NCI-H460 (cell line): ENCODE results near the gene BARHL2. TPM values are rescaled to one million over a fixed set of nuclear protein-coding genes. Genes with fewer than 3 reads are reported as not detected.
A peak's percentile ranks its signal among the peaks of the same experiment; 100 is the strongest.

ENCODE experiments used
- DNase-seq: peaks from one replicate; pipeline ENCODE4 v3.0.0-alpha.2; 2016; ENCODE audit warnings: low read depth; ENCODE audit errors: extremely low read depth
- total RNA-seq: library from RNA; depleted of rRNA; stranded (reverse); fragments of >200 nt; shearing (Covaris generic); gene quantifications from 2 replicates; pipeline ENCODE4 v1.2.3, GENCODE V29; 2014

BARHL2 gene
- total RNA-seq, 1 experiment from 2014 or later: not detected

DNA sequence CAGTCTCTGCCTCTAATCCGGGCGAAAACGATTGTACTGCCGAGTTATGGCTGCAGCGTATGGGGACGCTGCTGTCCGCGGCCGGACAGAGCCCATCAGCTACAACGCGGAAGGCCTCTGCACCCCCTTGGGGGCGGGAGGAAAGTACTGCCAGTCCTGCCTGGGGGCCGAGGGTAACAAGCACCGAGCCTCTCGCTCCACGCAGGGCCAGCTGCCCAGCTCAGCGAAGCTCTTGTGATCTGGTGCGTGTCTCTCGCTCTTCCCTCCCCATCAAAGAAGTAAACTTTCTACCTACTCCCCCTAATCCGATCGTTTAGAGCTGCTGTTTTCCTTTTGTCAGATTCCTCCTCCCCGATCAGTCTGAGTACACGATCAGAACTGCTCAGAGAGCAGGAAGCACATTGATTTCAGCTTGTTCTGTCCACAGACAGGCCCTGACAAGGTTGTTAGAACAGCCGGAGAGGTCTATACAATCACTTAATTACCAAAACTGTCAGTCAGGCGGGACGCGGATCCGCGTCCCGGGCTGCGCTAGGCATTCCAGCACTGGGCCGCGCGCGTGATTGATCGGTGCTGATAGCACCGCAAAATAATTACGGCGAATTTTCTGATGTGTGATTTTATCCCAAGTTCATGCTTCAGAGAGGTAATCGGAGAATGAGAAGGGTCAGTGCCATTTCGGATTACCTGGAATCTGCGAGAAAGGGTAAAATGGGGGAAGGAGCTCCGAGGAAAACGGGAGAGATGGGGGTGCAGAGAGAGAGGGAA lies 8.7 kb upstream of the BARHL2 start:
- no peak for DNase-seq

DNA sequence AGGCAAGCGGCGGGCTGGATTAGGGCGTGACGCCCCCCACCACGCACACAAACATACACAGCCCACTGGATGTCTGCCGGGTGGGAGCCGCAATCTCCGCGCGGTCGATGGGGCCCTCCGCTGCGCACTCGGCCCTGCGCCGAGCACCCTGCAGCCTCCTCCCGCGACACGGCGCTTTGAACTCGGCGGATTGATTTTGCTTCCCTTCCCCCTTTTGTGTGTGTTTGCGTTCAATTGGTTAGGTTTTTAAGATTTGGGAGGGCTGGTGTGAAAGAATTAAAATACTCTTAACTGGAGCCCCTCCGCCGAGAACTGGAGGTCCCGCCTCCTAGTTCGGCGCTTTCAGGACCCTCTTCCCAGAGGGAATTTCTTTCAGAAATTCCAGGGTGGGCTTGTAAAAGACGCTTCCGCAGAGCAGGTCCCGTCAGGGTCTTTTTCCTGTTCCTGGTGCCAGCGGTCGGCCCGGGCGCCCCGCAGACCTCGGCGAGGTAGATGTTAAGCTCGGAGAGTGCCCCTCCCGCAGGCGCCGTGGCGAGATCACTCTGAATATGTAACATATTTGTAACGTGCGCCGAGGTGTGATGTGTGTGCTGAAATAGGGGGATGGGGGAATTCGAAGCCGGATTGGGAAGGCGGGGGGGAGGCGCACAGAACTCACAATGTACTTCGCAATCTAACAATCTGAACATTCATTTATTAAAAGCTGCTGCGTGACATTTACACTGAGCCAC lies 8.0 kb upstream of the BARHL2 start:
- no peak for DNase-seq

DNA sequence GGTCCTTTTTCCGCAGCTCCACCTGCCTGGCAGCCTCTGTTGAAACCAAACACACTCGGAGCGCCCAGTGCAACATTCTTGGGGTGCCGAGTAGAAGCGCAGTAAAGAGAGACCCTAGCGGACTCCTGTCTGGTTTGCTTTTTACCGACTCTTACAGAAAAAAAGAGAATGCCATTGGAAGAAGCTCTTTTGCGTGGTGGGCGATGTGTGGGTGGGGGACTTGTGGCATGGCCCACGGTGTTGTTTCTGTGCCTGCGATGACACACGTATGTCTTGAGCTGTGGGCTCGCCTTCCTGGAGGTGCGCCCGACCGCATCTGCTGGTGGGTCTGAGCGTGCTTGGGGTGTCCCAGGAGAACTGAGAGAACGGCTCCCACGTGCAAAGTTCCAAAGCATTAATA lies 7.3 kb upstream of the BARHL2 start:
- DNase-seq: no peak

DNA sequence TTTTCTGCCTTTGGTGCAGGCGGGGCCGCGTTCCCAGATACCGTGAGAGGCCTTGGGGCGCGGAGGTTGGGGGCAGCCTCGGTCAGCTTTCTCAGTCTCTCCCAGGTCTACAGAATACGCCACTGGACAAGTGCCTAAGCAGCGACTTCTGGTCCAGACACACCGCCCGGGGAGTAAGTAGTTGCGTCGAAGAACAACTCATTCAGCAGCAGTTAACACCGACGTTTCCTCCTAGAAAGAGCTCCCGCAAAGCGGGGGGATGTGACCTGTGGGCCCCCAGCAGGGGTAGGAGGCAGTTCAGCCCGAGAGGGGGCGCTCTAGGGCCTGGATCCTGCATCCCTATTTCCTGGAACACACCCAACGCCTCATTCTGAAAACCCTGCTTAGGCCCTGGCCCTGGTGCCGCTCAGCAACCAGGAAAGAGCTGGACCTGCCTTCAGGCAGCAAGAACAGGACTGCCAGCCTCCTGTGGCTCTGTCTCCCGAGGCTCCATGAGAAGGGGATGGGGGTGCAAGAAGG lies 6.5 kb upstream of the BARHL2 start:
- no peak for DNase-seq

DNA sequence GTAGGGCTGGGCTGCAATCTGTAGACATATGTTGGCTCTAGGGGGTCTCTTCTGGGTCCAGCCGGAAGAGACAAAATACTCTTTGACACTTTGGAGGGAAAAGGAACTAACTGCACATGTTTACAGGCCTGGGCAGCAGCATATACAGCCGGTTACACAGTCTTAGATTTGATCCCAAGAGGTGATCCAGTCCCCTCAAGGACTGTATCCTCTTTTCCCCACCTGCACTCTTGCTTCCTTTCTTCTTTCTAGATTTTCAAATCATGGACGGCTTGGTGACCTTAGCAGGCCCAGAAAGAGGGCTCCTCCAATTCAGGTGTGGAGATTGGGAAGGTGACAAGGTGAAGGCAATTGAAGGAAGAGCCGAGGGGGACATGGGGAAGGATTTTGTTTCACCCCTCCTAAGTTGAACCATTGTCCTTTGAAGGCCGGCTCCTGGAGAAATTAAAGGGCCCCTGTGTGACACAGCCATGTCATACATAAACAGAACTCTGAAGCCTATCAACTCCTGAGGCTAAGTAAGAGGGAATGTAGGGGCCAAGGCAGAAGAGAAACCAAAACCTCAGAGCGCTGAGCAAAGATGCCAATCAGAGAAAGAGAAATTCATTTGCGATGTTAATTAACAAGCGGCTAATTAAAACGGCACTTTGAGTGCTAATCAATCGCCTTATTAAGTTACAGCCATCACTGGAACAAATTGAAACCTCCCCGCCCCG lies 5.9 kb upstream of the BARHL2 start:
- no peak for DNase-seq

DNA sequence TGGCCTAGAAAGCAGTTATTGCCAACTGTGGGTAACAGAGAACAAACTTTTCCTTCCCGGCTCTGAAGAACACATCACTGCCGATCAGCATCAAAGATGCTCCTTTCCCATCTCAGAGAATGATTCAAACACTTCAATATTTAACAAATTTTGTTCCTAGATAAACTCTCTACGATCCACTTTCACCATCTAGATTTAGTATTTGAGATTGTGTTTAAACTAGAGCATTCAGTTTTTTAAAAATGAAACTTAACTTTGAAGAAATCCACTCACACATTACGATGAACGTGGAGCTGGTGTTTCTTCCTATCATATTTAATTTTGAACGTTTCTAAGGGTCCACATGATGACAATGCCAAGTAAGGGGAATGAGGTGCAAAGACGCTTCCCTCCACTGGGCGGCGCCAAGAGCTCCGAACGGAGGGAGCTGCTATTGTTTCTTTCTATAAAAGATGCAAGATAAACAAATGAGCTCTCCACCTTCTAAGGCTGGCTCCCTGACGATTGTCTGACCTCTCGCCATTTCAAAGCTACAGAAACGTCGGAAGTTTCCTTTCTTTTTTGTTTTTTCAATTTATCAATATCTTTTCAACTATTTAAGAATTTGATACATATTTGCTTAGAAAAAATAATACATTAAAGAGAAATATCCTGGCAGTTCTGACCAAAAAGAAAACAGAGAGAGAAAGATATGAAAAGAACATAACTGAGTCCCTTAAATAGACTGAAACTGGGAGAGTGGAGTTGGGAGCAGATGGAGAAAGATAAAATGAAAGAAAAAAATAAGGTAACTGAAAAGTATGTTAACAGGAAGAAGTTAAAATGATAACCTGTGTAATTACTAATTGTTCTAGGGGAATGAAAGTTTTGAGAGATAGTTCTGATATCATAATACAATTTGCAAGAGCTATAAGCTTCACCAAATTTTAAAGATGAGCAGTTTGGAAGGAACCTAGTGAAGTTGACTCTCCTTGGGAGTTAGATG lies 4.4 kb upstream of the BARHL2 start:
- DNase-seq: peak; percentile 35

DNA sequence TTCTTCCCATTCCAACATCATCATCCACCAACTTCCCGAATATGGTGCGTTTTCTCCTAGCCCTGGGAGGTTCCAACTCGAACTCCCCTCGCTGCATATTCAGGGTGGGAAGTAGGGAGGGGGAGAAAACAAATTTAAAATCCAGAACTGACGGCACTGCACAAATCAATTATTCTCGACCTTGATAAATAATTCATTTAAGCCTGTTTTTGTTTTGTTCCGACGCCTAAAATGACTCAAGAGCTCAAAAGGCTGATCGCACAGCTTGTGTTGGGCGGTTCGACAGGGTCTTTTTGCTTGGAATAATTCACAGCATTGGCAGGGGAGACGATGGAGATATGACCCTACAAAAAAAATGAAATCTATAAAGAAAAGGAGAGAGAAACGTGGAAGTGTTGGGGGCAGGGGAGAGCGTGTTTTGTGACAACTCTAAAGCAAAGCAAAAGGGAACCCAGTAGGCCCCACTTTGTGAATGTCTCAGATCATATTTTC lies 3.1 kb upstream of the BARHL2 start:
- no peak for DNase-seq

DNA sequence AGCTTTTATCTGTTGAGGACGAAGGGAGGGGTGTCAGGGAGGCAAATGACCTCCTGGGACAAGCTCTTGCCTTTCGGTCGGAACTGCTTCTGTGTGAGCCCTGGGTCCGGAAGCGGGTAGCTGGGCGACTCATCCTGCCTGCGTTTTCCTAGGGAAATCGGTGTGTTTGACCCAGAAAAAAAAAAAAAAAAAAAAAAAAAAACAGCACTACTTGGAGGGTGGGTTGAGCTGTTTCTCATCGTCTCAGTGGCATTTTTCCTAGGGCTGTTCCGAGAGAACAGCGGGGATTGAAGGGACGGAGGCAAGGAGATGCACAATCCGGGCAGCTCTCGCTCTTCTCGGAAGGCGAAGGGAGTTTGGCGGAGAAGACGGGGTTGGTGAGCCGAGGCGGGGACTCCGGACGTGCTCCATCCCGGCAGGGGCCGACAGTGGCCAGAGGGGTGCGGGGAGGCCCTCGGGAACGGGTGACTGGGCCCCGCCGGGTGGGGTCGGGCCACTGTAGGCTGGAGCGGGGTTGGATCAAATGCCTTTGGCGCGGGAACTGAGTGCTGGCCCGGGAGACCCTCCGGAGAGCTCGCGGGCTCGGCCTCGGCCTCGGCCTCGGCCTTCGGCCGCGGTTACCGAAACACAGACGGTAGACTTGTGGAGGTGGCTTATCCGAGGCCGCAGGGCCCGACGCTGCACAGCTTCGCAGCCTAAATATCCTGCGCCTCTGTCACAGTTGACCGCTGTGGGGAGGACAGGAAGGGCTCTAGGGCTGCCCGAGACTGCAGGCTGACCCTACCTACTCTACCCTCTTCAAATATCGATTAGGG lies 2.4 kb upstream of the BARHL2 start:
- DNase-seq: no peak

DNA sequence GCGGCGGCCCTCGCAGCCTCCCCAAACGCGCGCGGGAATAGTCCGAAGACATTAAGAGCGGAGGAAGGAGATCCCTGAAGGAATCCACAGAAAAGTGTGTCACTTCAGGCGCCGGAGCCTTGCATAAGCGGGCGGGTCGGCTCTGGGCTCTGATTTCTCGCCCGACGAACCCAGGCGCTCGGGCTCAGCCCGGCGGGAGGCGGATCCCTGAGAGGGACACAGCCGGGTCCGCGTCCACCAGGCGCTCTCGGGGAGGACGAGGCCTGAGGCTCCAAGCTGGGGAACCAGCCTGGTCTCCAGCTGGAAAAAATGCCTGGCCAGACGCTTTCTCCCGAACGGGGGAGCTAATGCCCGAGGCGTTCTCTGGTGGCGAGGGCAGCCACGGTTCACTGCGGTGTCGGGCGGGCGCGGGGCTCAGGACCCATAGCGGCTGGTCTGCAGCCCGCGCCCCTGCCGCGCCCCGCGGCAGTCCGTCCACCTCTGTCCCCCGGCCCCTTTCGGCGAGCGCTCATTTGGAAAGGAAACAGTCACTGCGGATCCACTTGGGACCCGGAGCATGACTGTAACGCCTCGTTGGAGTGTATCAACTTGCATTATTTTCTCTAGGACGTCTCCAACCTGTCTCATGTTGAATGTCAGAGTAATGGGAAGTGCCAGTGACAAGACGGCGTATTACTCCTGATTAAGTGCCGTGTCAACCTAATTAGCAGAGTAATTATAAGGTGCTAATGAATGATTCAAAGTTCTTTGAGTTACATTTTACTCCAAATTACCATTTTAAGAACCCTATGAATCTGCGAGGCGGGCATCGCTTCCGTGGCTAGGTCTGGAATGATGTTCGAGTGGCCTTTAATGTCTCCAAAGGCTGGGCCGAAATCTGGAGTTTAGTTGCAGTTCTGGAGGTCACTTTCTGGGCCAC lies 1.6 kb upstream of the BARHL2 start:
- DNase-seq: no peak

DNA sequence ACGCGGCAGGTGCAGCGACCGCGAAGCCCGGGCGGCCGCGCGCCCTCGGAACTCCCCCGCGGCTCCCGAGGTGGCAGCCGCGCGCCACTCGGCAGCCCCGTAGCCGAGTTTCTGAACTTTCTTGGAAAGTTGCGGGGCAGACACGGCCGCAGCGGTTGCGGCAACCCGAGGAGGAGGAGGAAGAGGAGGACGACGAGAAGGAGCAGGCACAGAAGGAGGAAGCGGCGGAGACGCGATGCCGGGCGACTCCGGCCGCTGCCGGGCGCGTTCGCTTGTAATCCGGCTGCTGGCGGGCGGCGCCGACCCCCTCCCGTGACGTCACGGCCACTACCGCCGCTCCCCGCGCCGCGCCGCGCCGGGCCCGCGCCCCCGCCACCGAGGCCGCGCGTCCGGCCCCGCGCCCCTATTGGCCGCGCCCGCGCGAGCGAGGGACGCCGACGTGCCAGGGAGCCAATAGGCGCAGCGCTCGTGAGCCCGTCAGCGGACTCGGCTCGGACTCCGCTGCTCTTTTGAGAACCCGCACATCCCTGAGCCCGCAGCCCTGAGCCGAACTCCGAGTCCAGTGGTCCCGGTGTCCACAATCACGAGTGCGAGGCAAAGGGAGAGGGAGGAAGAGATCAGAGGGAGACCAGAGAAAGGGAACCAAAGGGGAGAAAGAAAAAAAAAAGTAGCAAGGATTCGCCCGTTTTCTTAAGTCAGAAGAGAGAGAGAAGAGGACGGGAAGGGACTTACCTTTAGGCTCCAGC lies 736 bp upstream of the BARHL2 start:
- no peak for DNase-seq

DNA sequence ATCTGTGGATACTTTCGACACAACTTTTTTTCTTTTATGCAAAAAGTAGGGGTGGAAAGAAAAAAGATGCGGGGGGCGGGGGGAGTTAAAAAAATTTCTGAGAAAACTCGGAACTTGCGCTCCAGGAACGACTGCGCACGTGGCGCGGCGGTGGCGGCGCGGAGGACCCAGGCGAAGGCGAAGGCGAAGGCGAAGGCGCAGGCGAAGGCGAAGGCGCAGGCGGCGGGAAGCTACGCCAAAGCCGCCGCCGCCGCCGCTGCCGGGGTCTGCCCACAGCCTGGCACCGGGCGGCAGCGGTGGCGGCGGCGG lies 208 bp upstream of the BARHL2 start:
- DNase-seq: no peak

DNA sequence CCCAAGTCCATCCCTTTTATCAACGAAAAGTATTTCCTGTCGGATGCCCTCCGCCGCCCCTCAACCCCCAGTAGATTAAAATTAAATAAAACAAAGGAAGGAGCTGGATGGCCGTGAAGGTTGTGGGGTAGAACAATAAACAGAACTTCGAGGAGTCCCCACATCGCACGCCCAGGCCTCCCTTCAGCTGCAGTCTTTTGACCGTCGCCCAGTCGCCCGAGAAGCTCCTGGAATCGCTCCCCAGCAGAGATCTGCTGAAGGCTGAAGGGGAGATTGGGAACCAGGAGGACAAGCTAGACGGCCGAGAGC lies 905 bp downstream of the BARHL2 start:
- no peak for DNase-seq

DNA sequence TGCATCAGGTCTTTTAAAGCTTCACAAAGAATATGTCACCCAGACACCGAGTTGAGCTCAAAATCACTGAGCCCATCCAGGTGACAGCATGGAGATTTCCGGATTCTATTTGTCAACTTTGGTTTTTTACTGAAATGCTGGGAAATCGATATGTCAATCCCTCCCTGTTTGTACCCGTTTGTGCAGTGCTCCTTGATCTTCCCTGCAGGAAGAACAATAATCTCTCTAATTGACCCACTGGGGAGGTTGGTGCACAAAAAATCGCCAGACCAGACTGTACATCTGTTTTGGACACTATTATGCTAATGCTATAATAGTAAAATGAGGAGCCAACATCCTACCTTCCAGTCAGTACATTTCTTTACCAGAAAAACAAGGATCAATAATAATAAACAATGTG lies 1.8 kb downstream of the BARHL2 start:
- no peak for DNase-seq

DNA sequence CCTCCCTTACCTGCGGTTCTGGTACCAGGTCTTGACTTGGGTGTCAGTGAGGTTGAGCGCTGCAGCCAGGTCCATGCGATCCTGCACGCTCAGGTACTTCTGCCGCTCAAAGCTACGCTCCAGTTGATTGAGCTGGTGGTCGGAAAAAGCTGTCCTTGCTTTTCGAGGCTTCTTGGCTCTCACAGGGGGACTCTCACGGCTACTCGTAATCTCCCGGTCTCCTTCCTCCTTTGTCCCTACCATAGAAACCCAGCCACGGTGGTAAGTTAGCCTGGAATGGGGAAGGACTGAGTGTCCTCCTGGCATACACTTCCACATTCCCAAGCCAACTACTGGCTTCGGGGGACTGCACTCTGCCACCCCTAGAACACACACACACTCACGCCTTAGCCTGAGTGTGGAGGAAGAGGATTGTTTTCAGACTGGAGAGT lies 2.6 kb downstream of the BARHL2 start:
- no peak for DNase-seq

DNA sequence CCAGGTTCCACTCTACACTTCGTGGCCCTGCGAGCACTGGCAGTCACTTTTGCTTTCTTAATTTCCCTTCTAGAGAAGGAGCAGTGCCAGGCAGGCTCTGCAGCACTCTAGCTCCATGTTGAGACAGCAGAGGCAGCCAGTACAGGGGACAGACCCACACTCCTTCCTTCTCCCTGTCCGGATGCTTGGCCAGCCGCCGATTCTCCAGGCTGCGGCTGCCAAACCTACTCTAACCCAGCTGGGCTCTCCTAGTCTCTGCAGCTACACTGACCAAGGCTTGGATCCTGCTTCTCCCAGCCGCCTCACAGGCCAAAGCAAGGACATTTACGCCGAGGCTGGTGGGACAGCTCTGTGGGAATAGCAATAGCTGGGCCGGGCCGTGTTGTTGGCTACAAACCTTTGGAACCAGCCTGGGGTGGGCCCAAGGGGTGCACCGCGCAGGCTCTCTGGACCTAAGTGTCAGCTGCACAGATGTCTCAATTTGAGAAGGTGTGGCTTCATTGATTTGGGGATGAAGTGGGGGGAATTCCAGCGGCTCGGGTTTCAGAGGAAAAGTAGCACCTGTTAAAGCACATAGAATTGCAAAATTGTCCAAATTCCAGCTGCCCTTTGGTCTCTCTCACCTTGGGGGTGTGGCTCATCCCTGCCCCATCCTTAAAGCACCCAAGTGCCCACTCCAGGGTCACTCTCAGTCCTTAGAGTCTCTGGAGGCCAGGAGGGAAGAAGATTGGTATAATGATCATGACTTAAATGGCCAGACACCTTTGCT lies 3.2 kb downstream of the BARHL2 start:
- DNase-seq: no peak

DNA sequence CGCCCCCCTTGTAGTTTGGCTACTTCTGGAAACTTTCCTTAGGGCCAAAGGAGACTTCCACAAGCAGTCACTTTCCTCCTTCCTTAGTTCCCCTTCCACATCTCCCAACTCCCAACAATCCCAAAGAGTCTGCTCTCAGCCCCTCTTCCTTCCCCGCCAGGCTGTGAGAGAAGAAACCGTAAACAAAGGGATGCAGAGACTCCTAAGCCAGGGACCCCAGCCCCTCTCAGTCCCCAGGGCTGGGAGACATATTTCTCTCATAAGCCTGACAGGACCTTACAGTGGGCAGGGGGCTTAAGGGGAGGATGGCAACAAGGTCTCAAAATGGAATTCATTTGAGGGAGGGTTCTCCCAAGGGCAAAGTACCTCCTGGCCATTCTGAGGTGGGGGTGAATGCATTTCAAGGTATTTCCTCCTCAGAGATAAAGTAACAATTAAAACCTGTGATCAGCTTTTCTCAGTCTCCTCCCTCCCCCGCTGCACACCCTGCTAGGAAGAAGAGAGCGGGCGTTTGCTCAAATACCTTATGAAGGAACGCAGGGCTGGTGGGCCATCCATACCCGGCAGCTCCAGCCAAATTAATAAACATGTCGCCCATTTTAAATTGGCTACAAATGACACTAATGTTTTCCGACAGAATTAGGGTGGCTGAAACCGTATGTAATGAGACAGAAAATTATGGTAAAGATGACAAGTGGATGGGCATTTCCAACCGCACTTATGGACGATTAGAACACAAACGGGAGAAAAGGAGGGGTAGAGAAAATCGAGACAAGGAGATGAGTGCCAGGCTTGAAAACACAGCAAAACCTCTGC lies 4.0 kb downstream of the BARHL2 start:
- DNase-seq: no peak
